Ishikawa (cell line): Measurements from ENCODE around the gene MAP3K4.

Experiments
- CEBPB ChIP-seq: IDR thresholded peaks from 2 replicates; pipeline ENCODE4 v1.6.1; 2012
- CREB1 ChIP-seq: IDR thresholded peaks from 2 replicates; pipeline ENCODE4 v1.6.1; 2012; ENCODE audit warnings: low read depth
- EGR1 ChIP-seq: IDR thresholded peaks from 2 replicates; pipeline ENCODE4 v1.6.1; 2012
- EP300 ChIP-seq: IDR thresholded peaks from 2 replicates; pipeline ENCODE4 v1.6.1; 2012; ENCODE audit warnings: borderline replicate concordance
- FOXM1 ChIP-seq: IDR thresholded peaks from 2 replicates; pipeline ENCODE4 v1.6.1; 2012; ENCODE audit warnings: low read depth, borderline replicate concordance
- NFIC ChIP-seq: IDR thresholded peaks from 2 replicates; pipeline ENCODE4 v1.6.1; 2012
- RAD21 ChIP-seq: IDR thresholded peaks from 2 replicates; pipeline ENCODE4 v1.6.1; 2012; ENCODE audit warnings: low read depth
- REST ChIP-seq: IDR thresholded peaks from 2 replicates; pipeline ENCODE4 v1.6.1; 2012; ENCODE audit warnings: low read depth, mild to moderate bottlenecking
- TAF1 ChIP-seq: IDR thresholded peaks from 2 replicates; pipeline ENCODE4 v1.6.1; 2012; ENCODE audit warnings: low read depth, mild to moderate bottlenecking
- TCF12 ChIP-seq: IDR thresholded peaks from 2 replicates; pipeline ENCODE4 v1.6.1; 2012; ENCODE audit warnings: low read depth
- TEAD4 ChIP-seq: IDR thresholded peaks from 2 replicates; pipeline ENCODE4 v1.6.1; 2012
- USF1 ChIP-seq: IDR thresholded peaks from 2 replicates; pipeline ENCODE4 v1.6.1; 2012
- YY1 ChIP-seq: IDR thresholded peaks from 2 replicates; pipeline ENCODE4 v1.6.1; 2012; ENCODE audit warnings: low read depth
- ZBTB7A ChIP-seq: IDR thresholded peaks from 2 replicates; pipeline ENCODE4 v1.6.1; 2012; ENCODE audit warnings: low read depth
- TF ChIP-seq, protein P1 (sequence below): IDR thresholded peaks from 2 replicates; pipeline ENCODE4 v1.6.1; 2012

The MAP3K4 gene

DNA sequence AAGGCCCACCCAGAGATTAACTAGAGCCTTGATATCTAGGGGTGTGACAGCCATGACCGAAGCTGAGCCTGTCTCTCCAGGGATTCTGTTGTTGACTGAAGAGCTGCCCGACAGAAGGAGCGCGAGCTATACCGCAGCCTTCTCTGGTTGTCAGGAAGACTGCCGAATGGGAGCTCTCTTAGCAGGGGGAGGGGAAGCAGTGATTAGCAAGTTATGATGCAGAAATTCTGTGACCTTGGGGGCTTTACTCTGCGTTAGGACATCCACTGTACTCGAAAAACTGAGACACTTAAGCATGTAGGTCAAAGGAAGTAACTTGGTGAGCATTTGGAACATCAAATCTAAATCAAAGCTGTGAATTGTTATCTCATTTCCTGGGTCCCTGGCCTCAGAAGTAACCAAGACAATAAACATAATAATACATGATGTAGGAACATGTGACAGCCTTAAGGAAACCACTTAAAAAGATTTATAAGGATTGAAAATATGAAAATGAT is 84.7 kb downstream of the MAP3K4 start:
- TF ChIP-seq ZBTB7A (no peak), RAD21 (no peak), TAF1 (no peak)

DNA sequence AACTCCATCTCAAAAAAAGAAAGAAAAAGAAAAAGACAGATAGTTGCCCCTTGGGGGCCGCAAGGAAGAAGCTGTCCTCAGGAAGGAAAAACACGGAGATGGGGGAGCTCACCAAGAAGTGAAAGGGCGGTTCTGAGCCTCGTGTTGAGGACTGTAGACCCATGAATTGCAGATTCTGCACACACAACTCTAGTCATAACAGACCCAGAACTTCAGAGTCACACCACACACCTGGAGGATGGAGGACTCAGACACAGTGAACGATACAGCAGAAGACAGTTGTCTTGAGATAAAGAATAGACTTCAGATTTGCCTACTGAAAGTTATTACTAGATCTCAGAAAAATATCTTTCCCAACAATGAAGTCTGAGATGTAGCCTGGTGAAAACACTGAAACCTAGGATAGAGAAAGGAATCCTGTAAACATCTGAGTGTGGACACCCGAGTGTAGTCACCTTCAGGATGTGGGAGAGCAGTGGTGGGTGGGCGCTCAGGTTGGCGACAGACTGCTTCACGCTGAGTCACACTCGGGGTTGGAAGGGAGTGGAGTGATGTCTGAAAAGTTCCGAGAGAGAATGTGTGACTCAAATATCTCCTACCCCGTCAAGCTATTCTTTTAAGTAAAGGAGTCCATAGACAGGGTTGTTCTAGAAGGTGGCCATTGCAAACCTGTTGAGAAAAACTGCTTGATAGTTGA is 88.1 kb downstream of the MAP3K4 start:
- TF ChIP-seq CEBPB (no peak), TAF1 (no peak), NFIC (no peak)

DNA sequence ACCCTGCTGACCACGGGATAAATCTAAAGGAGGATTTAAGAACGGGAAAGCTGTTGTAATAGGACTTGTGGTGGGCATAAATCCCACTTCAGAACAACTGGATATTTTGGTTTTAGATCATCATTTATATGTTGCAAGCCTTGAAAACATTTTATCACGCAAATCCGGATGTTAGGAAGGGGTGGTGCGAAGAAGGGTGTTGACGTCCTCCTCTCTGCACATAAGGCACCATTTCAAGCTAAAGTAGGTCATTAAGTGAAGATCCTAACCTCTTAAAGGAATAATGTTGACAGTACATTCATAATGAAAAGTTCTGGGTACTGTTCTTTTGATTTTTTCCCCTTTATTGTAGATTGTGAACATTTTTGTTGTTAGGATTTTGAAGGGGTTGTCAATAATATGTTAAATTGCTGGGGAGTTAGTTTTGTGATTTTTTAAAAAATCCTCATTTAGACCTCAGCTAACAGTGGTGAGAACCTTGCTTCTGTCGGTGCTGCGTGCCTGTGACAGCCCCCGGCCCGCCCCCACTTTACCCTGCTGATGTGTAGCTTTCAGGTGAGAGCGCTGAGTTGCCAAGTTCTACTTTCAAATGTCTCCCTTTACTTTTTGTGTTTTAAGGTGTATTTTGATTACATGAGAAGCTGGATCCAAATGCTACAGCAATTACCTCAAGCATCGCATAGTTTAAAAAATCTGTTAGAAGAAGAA is 88.8 kb downstream of the MAP3K4 start:
- TF ChIP-seq ZBTB7A (no peak), EGR1 (no peak), NFIC (no peak), USF1 (no peak), CREB1 (no peak), FOXM1 (no peak), TEAD4 (no peak), REST (no peak), CEBPB (no peak), RAD21 (no peak), EP300 (no peak), YY1 (no peak), TAF1 (no peak)
- TF ChIP-seq, protein P1, sequence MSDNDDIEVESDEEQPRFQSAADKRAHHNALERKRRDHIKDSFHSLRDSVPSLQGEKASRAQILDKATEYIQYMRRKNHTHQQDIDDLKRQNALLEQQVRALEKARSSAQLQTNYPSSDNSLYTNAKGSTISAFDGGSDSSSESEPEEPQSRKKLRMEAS, result no peak

DNA sequence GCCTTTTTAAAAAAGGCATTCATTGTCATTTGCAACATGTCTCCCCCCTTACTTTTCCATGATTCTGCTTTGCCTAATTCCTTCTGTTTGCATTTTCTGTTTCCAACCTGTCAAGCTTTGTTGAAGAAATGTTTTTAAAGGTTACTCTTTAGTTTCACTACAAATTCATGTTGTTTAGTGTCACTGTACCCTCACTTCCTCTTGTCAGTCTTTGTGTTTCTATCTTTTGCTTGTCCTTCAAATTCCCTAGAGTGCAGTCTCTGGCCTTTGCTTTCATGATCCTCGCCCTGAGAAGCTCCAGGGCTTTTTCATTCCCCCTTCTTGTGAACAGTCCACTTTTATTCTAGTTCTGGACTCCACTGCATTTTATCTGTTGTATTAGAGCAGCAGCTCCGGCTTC is 90.6 kb downstream of the MAP3K4 start:
- TF ChIP-seq TAF1, result no peak
- no peak for TF ChIP-seq USF1
- no peak for TF ChIP-seq TCF12
- TF ChIP-seq YY1, result no peak
- TF ChIP-seq EP300, result no peak
- TF ChIP-seq RAD21, result no peak
- no peak for TF ChIP-seq CEBPB
- TF ChIP-seq ZBTB7A, result no peak
- TF ChIP-seq TEAD4, result no peak
- TF ChIP-seq CREB1, result no peak
- no peak for TF ChIP-seq FOXM1
- TF ChIP-seq NFIC, result no peak
- TF ChIP-seq, protein P1, result no peak
- TF ChIP-seq EGR1, result no peak
- TF ChIP-seq REST, result no peak

DNA sequence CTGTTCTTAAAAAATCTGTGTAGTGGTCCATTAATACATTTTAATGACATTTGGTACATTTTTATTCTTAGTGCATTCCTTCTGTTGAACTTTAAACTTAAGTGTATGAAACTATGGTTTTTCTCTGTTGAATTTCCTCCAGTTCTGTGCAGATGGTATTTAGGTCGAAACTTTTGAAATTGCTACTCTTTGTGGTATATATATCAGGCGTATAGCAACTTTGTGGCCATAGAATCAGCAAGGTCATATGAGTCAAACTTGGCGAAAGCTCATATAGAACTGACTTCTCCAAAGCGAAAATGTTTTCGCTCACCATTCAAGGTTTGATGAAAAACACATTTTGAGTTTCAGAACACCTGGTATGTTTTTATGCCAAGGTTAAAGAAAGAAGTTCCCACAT is 93.7 kb downstream of the MAP3K4 start:
- no peak for TF ChIP-seq TAF1
- TF ChIP-seq ZBTB7A, result no peak
- TF ChIP-seq YY1, result no peak
- TF ChIP-seq CEBPB, result no peak
- no peak for TF ChIP-seq RAD21
- TF ChIP-seq FOXM1, result no peak
- no peak for TF ChIP-seq EGR1
- no peak for TF ChIP-seq TCF12
- no peak for TF ChIP-seq TEAD4
- no peak for TF ChIP-seq EP300
- TF ChIP-seq, protein P1, result no peak
- no peak for TF ChIP-seq USF1
